Hepatocyte (in vitro differentiated cells): Measurements from ENCODE around the gene VPS13D. TPM values are rescaled to one million over a fixed set of nuclear protein-coding genes. Genes with fewer than 3 reads are reported as not detected.
A peak's percentile ranks its signal among the peaks of the same experiment; 100 is the strongest.

ENCODE experiments used
- DNase-seq: peaks from one replicate; pipeline ENCODE4 v3.0.0-alpha.2; 2016; ENCODE audit warnings: low spot score
- H2AFZ ChIP-seq: fragments of 200-600 bp; sonication (generic); 2 replicates; pipeline ENCODE4 v1.6.0; 2016; ENCODE audit warnings: antibody characterized with exemption, mild to moderate bottlenecking
- H3K27ac ChIP-seq: fragments of 200-600 bp; sonication (generic); 2 replicates; pipeline ENCODE4 v1.5.1; 2016; ENCODE audit warnings: mild to moderate bottlenecking
- H3K27me3 ChIP-seq: fragments of 200-600 bp; sonication (generic); 2 replicates; pipeline ENCODE4 v1.6.1; 2016
- H3K36me3 ChIP-seq: fragments of 200-600 bp; sonication (generic); replicated peaks from 2 replicates; pipeline ENCODE4 v1.5.1; 2016; ENCODE audit warnings: low read depth; ENCODE audit not compliant: insufficient read depth
- H3K4me1 ChIP-seq: fragments of 200-600 bp; sonication (generic); 2 replicates; pipeline ENCODE4 v1.5.1; 2016; ENCODE audit warnings: mild to moderate bottlenecking, moderate library complexity; ENCODE audit not compliant: insufficient read depth
- H3K4me2 ChIP-seq: fragments of 200-600 bp; sonication (generic); 2 replicates; pipeline ENCODE4 v1.6.0; 2016
- H3K4me3 ChIP-seq: fragments of 200-600 bp; sonication (generic); 2 replicates; pipeline ENCODE4 v1.5.1; 2016; ENCODE audit warnings: mild to moderate bottlenecking
- H3K79me2 ChIP-seq: fragments of 200-600 bp; sonication (generic); 2 replicates; pipeline ENCODE4 v1.6.0; 2017; ENCODE audit warnings: mild to moderate bottlenecking
- H3K9me2 ChIP-seq: fragments of 200-600 bp; sonication (generic); replicated peaks from 2 replicates; pipeline ENCODE4 v1.6.0; 2017; ENCODE audit warnings: mild to moderate bottlenecking; ENCODE audit not compliant: insufficient read depth
- H3K9me3 ChIP-seq: fragments of 200-600 bp; sonication (generic); 2 replicates; pipeline ENCODE4 v1.5.1; 2016; ENCODE audit warnings: low read depth, mild to moderate bottlenecking
- H4K20me1 ChIP-seq: fragments of 200-600 bp; sonication (generic); 2 replicates; pipeline ENCODE4 v1.6.0; 2016; ENCODE audit warnings: mild to moderate bottlenecking; ENCODE audit not compliant: insufficient read depth, poor library complexity, severe bottlenecking
- CTCF ChIP-seq: fragments of 200-600 bp; sonication (generic); IDR thresholded peaks from 2 replicates; pipeline ENCODE4 v1.5.1; 2016; ENCODE audit warnings: antibody characterized with exemption, mild to moderate bottlenecking; ENCODE audit not compliant: poor library complexity
- EZH2 ChIP-seq: fragments of 200-600 bp; sonication (generic); IDR thresholded peaks from 2 replicates; pipeline ENCODE4 v1.6.1; 2016; ENCODE audit warnings: antibody characterized with exemption, mild to moderate bottlenecking, borderline replicate concordance
- EZH2phosphoT487 ChIP-seq: fragments of 200-600 bp; sonication (generic); IDR thresholded peaks from one replicate; pipeline ENCODE4 v1.6.1; 2018; ENCODE audit warnings: antibody characterized with exemption, mild to moderate bottlenecking, low read depth, moderate library complexity; ENCODE audit not compliant: unreplicated experiment, severe bottlenecking
- WGBS: methylation state at CpG from one replicate; pipeline ENCODE4 v1.1.6; 2016; ENCODE audit warnings: low lambda C conversion rate; ENCODE audit errors: missing lambda C conversion rate; 5-methylcytosine and 5-hydroxymethylcytosine counted together
- polyA plus RNA-seq: library from polyadenylated mRNA; unstranded; fragments of >200 nt; fragmentation: Nextera tagmentation; extraction: Ambion mirVana; gene quantifications from 2 replicates; pipeline ENCODE4 v1.2.1, GENCODE V29; 2016
- total RNA-seq: library from RNA; depleted of rRNA; stranded (reverse); fragments of >200 nt; gene quantifications from 2 replicates; pipeline ENCODE4 v1.2.3, GENCODE V29; 2014

The VPS13D gene
- total and polyA plus RNA-seq, 2 experiments from 2014 or later, result 7.3 to 32.2 TPM

- no peak for TF ChIP-seq CTCF
- TF ChIP-seq EZH2phosphoT487, result no peak
- TF ChIP-seq EZH2, result no peak
- Histone ChIP-seq H3K27me3 (no peaks in the 10 kb centered on the region), H3K4me1 (peaks cover 18% of the 10 kb centered on the region), H2AFZ (no peak overlapping the region), H4K20me1 (no peaks in the 10 kb centered on the region), H3K36me3 (no peaks in the 10 kb centered on the region), H3K4me3 (no peak overlapping the region), H3K9me2 (no peaks in the 10 kb centered on the region), H3K79me2 (no peaks in the 10 kb centered on the region), H3K9me3 (no peaks in the 10 kb centered on the region), H3K4me2 (no peak overlapping the region), H3K27ac (peak overlapping the region; percentile 56)
- WGBS, result 100% methylated on average over 2 of the region's 2 CpGs
- DNase-seq, result no peak
These were observed 309.5 kb downstream of the VPS13D start for GRCh38 chr1:12539320-12539704.

- H3K27me3 ChIP-seq, result no peaks in the 10 kb centered on the region
- H3K27ac ChIP-seq, result peak overlapping the region; percentile 56
- no peak overlapping the region for H3K4me3 ChIP-seq
These were observed 310.1 kb downstream of the VPS13D start for GRCh38 chr1:12539705-12540579.

GRCh38 chr1:12540580-12541273, 310.9 kb downstream of the VPS13D start:
- Histone ChIP-seq H3K4me2 (peak overlapping the region; percentile 56), H2AFZ (no peak overlapping the region), H3K27me3 (no peaks in the 10 kb centered on the region), H3K4me3 (no peak overlapping the region), H3K9me2 (no peaks in the 10 kb centered on the region), H3K36me3 (no peaks in the 10 kb centered on the region), H3K27ac (peak overlapping the region; percentile 56), H3K9me3 (no peaks in the 10 kb centered on the region), H3K79me2 (no peaks in the 10 kb centered on the region), H4K20me1 (no peaks in the 10 kb centered on the region), H3K4me1 (peaks cover 18% of the 10 kb centered on the region)
- WGBS, result 75% methylated on average over 15 of the region's 17 CpGs
- no peak for TF ChIP-seq EZH2
- TF ChIP-seq EZH2phosphoT487, result no peak
- TF ChIP-seq CTCF, result no peak
- no peak for DNase-seq

More at GRCh38 chr1:12539705-12540579, 310.1 kb downstream of the VPS13D start:
- peak overlapping the region; percentile 56 for H3K4me2 ChIP-seq
- DNase-seq, result peak; percentile 80
- peaks cover 18% of the 10 kb centered on the region for H3K4me1 ChIP-seq
- no peaks in the 10 kb centered on the region for H3K9me3 ChIP-seq
- no peaks in the 10 kb centered on the region for H4K20me1 ChIP-seq
- no peaks in the 10 kb centered on the region for H3K79me2 ChIP-seq
- TF ChIP-seq EZH2phosphoT487 (no peak), CTCF (peak; percentile 17), EZH2 (no peak)
- H2AFZ ChIP-seq, result no peak overlapping the region
- H3K9me2 ChIP-seq, result no peaks in the 10 kb centered on the region
- H3K36me3 ChIP-seq, result no peaks in the 10 kb centered on the region
- WGBS, result 25% methylated on average over 29 of the region's 34 CpGs
